Stimulated activated CD4-positive, alpha-beta T cell treated with anti-CD3 and anti-CD28 coated beads, Interleukin-12 subunit alpha, Interleukin-12 subunit beta, amount 100 ng/mL, for 4 hours (primary cell): ENCODE results near the gene DACH2.

ENCODE experiments used
- DNase-seq: peaks from one replicate; pipeline ENCODE4 v3.0.0-alpha.2; 2020

Gene DACH2

GRCh38 chrX:86829786-86830185 is 681.5 kb downstream of the DACH2 start:
- no peak for DNase-seq

GRCh38 chrX:86830685-86831084 is 682.4 kb downstream of the DACH2 start:
- no peak for DNase-seq

- DNase-seq, result no peak
Measured at GRCh38 chrX:86845101-86845500, 696.9 kb downstream of the DACH2 start.
